KMS-11 (cell line): ENCODE measurements around the gene SPACA4.

Source experiments
- H2AFZ ChIP-seq: fragments of 200-600 bp; sonication (generic); 2 replicates; pipeline ENCODE4 v1.6.1; 2016; ENCODE audit warnings: antibody characterized with exemption, mixed run types, low read depth
- H3K27ac ChIP-seq: fragments of 200-600 bp; sonication (generic); 2 replicates; pipeline ENCODE4 v1.6.1; 2016; ENCODE audit warnings: mild to moderate bottlenecking, mixed run types
- H3K27me3 ChIP-seq: fragments of 200-600 bp; sonication (generic); 2 replicates; pipeline ENCODE4 v1.6.1; 2017; ENCODE audit warnings: mild to moderate bottlenecking, low read depth, mixed run types, moderate library complexity; ENCODE audit not compliant: insufficient read depth
- H3K36me3 ChIP-seq: fragments of 200-600 bp; sonication (generic); 2 replicates; pipeline ENCODE4 v1.6.1; 2017; ENCODE audit warnings: mild to moderate bottlenecking, mixed run types; ENCODE audit not compliant: insufficient read depth
- H3K4me1 ChIP-seq: fragments of 200-600 bp; sonication (generic); 2 replicates; pipeline ENCODE4 v1.6.1; 2016; ENCODE audit warnings: mild to moderate bottlenecking, low read depth, mixed run types; ENCODE audit not compliant: poor library complexity, severe bottlenecking
- H3K4me2 ChIP-seq: fragments of 200-600 bp; sonication (generic); 2 replicates; pipeline ENCODE4 v1.7.0; 2016; ENCODE audit warnings: mild to moderate bottlenecking, mixed run types
- H3K4me3 ChIP-seq: fragments of 200-600 bp; sonication (generic); IDR thresholded peaks from 2 replicates; pipeline ENCODE4 v1.6.1; 2017; ENCODE audit warnings: low read depth, low read length, mixed read lengths; ENCODE audit not compliant: insufficient read depth
- H3K79me2 ChIP-seq: fragments of 200-600 bp; sonication (generic); 2 replicates; pipeline ENCODE4 v1.6.1; 2016; ENCODE audit warnings: low read depth, mixed run types; ENCODE audit not compliant: insufficient read depth
- H3K9ac ChIP-seq: fragments of 200-600 bp; sonication (generic); 2 replicates; pipeline ENCODE4 v1.6.1; 2016; ENCODE audit warnings: mild to moderate bottlenecking, mixed run types
- H4K20me1 ChIP-seq: fragments of 200-600 bp; sonication (generic); 2 replicates; pipeline ENCODE4 v1.6.1; 2016; ENCODE audit warnings: mild to moderate bottlenecking, mixed run types; ENCODE audit not compliant: insufficient read depth
- TF ChIP-seq, protein P1 (sequence below): fragments of 200-600 bp; sonication (generic); conservative IDR thresholded peaks from 2 replicates; pipeline ENCODE4 v1.6.1; 2017; ENCODE audit warnings: low read depth, mild to moderate bottlenecking, antibody characterized with exemption, low read length, moderate library complexity, mixed read lengths

Gene SPACA4

DNA sequence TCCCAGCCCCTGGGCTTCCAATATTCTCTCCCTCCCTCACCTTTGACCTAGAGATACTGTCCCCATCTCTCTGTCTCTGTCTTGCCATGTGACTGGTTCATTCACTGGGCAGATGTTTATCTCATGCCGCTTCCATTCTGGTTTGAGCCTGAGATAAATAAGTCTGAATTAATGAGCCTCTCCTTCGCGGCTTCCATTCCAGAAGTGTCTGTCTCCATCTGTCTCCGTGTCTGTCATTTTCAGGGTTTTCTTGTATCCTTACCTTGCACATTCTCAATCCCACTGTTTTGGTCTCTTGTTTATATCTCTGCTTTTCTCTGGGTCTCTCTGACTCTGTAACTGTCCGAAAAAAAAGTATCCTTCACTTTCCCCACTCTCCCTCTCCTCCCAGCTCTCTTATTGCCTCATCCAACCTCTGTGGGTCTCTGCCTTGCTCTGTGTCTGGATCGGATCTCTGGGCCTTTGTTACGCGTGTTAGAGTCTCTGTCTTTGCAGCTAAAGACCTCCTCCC is 17.1 kb downstream of the SPACA4 start:
- Histone ChIP-seq H3K79me2 (peaks cover 17% of the 10 kb centered on the region), H3K4me1 (peaks cover 42% of the 10 kb centered on the region), H2AFZ (peak overlapping the region; percentile 78), H3K4me3 (peak overlapping the region; percentile 56), H3K36me3 (no peaks in the 10 kb centered on the region), H3K4me2 (peak overlapping the region; percentile 87), H3K9ac (peak overlapping the region; percentile 12; the same call in 1 of the 2 replicates), H3K27me3 (no peaks in the 10 kb centered on the region), H4K20me1 (no peaks in the 10 kb centered on the region), H3K27ac (peak overlapping the region; percentile 38; the same call in 1 of the 2 replicates)
- TF ChIP-seq, protein P1, sequence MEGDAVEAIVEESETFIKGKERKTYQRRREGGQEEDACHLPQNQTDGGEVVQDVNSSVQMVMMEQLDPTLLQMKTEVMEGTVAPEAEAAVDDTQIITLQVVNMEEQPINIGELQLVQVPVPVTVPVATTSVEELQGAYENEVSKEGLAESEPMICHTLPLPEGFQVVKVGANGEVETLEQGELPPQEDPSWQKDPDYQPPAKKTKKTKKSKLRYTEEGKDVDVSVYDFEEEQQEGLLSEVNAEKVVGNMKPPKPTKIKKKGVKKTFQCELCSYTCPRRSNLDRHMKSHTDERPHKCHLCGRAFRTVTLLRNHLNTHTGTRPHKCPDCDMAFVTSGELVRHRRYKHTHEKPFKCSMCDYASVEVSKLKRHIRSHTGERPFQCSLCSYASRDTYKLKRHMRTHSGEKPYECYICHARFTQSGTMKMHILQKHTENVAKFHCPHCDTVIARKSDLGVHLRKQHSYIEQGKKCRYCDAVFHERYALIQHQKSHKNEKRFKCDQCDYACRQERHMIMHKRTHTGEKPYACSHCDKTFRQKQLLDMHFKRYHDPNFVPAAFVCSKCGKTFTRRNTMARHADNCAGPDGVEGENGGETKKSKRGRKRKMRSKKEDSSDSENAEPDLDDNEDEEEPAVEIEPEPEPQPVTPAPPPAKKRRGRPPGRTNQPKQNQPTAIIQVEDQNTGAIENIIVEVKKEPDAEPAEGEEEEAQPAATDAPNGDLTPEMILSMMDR = no peak

DNA sequence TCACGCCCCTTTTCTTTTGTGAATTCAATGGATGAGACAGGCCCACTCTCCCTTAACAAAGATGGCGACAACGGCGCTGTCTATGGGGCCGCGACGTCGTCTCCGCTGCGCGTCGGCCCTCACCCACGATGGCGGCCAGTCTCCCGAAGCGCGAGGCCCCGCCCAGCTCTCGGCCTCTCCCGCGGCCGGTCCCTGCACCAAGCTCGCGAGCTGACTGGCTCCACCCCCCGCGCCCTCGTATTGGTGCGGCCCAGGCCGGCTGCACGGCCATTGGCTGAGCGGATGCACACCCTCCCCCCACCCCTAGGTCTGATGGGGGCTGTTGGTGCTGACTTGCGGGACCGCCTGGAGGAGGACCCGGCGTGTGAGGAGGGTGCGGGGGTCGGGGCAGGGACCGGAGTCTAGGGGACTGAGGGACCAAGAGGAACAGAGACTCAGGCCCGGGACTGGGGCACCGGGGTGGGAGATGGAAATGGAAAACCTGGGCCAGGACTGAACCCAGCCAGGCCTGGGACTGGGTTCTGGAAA is 17.6 kb downstream of the SPACA4 start:
- TF ChIP-seq, protein P1 = no peak
- Histone ChIP-seq H3K4me1 (peaks cover 42% of the 10 kb centered on the region), H3K27ac (peak overlapping the region; percentile 38; the same call in 1 of the 2 replicates), H3K9ac (peak overlapping the region; percentile 43; the same call in 1 of the 2 replicates), H3K36me3 (no peaks in the 10 kb centered on the region), H3K4me3 (peak overlapping the region; percentile 56), H3K4me2 (peak overlapping the region; percentile 95), H4K20me1 (no peaks in the 10 kb centered on the region), H2AFZ (peak overlapping the region; percentile 78), H3K27me3 (no peaks in the 10 kb centered on the region), H3K79me2 (peaks cover 14% of the 10 kb centered on the region; the same call in 1 of the 2 replicates)

DNA sequence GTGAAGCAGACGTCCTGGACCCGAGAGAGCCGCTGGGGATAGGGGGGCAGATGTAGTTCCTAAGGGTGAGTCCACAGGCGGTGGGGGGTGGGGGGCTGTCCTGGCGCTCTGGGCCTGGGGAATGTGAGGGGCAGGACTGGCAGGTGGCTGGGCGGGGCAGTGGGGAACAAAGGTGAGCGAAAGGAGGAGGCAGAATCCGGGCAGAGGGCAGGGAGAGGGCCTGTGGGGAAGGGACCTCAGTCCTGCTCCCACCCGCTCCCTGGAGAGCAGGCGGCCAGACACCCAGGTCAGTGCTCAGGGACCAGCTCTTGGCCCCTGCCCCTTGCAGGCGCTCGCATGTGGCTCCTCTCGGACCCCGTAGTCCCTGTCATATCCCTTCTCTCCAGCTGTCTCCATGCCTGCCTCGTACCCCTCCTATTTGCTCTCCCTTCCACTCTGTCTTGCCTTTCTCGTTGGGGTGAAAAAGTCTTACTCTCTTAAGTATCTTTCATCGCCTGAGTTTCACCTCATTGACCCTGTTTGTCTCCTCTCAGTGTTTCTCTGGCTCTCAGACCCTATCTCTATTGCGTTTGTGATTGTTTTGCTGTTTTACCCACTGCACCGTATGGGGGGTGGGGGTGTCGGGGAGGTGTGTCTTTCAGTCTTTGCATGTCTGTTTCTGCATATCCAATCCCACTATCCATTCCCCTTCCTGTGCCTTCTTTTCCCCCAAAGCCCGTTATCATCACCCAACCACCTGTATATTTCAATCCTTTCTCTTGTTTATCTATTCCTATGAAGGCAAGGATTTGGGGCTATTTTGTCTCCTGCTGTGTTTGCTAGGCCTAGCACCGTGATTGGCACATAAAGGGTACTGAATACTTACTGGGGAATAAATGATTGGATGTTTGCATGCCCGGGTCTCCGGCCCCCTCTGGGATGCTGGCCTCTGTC is 18.5 kb downstream of the SPACA4 start:
- Histone ChIP-seq H3K4me2 (peak overlapping the region; percentile 95), H3K4me3 (peak overlapping the region; percentile 56), H3K4me1 (peaks cover 40% of the 10 kb centered on the region), H3K27ac (no peak overlapping the region), H3K79me2 (peaks cover 8% of the 10 kb centered on the region; the same call in 1 of the 2 replicates), H3K27me3 (no peaks in the 10 kb centered on the region), H2AFZ (no peak overlapping the region), H3K9ac (peak overlapping the region; percentile 43; the same call in 1 of the 2 replicates), H3K36me3 (no peaks in the 10 kb centered on the region), H4K20me1 (no peaks in the 10 kb centered on the region)
- TF ChIP-seq, protein P1 = no peak

DNA sequence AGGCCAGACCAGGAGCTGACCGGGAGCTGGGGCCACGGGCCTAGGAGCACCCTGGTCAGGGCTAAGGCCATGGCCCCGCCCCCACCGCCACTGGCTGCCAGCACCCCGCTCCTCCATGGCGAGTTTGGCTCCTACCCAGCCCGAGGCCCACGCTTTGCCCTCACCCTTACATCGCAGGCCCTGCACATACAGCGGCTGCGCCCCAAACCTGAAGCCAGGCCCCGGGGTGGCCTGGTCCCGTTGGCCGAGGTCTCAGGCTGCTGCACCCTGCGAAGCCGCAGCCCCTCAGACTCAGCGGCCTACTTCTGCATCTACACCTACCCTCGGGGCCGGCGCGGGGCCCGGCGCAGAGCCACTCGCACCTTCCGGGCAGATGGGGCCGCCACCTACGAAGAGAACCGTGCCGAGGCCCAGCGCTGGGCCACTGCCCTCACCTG is 19.4 kb downstream of the SPACA4 start:
- Histone ChIP-seq H3K36me3 (no peaks in the 10 kb centered on the region), H3K27me3 (no peaks in the 10 kb centered on the region), H3K9ac (no peak overlapping the region), H3K4me1 (peaks cover 35% of the 10 kb centered on the region), H2AFZ (no peak overlapping the region), H3K79me2 (peaks cover 5% of the 10 kb centered on the region; the same call in 1 of the 2 replicates), H4K20me1 (no peaks in the 10 kb centered on the region), H3K4me3 (no peak overlapping the region), H3K27ac (no peak overlapping the region), H3K4me2 (no peak overlapping the region)
- TF ChIP-seq, protein P1 = no peak
